ENCODE results near the gene SFMBT2. TPM values are rescaled to one million over a fixed set of nuclear protein-coding genes. Genes with fewer than 3 reads are reported as not detected.

The SFMBT2 gene
- 10 to 100 TPM; 20.4 to 24.8 TPM for total RNA-seq

DNA sequence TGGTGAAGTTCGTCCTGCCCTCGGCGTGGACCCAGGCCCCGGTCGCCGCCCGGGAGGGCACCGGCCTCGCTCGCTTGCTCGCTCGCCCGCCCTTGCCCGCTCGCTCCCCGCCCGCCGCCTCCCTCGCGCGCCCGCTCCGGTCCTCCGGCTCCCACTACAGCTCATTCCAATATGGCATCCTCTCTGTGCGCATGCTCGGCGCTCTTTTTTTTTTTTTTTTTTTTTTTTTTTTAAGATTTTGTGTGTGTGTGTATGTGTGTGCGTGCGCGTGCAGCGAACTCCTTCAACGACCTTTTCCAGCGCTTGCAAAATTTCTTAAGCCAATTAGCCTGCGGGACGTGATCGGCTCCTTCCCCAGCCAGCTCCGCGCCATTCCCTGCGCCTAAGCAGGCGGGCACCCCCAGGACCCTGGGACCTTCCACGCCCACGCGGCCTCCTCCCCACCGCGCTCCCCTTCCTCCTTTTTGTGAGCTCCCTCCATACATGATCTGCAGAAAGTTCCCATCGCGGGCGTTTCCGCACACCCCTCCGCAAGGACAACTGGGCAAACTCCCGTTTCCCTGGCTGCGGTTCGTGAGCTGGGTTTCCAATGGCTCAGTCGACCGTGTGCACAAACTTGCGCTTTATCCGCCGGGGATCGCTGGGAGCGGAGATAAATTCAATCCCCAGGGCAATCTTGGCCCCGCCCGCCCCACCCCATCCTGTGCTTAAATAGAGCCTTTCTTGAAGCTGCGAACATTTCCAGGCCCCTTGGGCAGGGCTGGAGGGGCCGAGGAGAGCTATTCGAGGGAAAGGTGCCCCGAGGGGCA is at the start of gene SFMBT2:
SFMBT2 (minus strand) TSS at position 173 of the 809 bp plus-strand sequence. CDS start 29,136 bp downstream, outside the sequence.
- Mint-ChIP-seq H3K4me3 (peak within 1 kb of the TSS; percentile 97), H3K9me3 (no peaks in the 10 kb centered on the region), H3K27me3 (peaks cover 3% of the 10 kb centered on the region), H3K36me3 (ENCODE audit: low read depth) (peaks cover 24% of the 10 kb centered on the region), H3K4me1 (peaks cover 16% of the 10 kb centered on the region), H3K27ac (peak within 1 kb of the TSS; percentile 92)
- ATAC-seq (replicated peaks), result peak; percentile 54

GRCh38 chr10:7460006-7460405 is 49.2 kb upstream of the SFMBT2 start:
- H3K4me3 Mint-ChIP-seq, result no peak overlapping the region
- H3K4me1 Mint-ChIP-seq, result no peaks in the 10 kb centered on the region
- ATAC-seq (replicated peaks), result no peak
- no peaks in the 10 kb centered on the region for H3K9me3 Mint-ChIP-seq
- H3K27me3 Mint-ChIP-seq, result no peaks in the 10 kb centered on the region
- H3K36me3 Mint-ChIP-seq (ENCODE audit: low read depth), result no peaks in the 10 kb centered on the region
- H3K27ac Mint-ChIP-seq, result no peak overlapping the region

GRCh38 chr10:7458556-7458955 is 47.7 kb upstream of the SFMBT2 start:
- no peaks in the 10 kb centered on the region for H3K27me3 Mint-ChIP-seq
- H3K9me3 Mint-ChIP-seq, result no peaks in the 10 kb centered on the region
- no peak overlapping the region for H3K4me3 Mint-ChIP-seq
- H3K36me3 Mint-ChIP-seq (ENCODE audit: low read depth), result no peaks in the 10 kb centered on the region
- no peak overlapping the region for H3K27ac Mint-ChIP-seq
- H3K4me1 Mint-ChIP-seq, result no peaks in the 10 kb centered on the region
- ATAC-seq (replicated peaks), result no peak

DNA sequence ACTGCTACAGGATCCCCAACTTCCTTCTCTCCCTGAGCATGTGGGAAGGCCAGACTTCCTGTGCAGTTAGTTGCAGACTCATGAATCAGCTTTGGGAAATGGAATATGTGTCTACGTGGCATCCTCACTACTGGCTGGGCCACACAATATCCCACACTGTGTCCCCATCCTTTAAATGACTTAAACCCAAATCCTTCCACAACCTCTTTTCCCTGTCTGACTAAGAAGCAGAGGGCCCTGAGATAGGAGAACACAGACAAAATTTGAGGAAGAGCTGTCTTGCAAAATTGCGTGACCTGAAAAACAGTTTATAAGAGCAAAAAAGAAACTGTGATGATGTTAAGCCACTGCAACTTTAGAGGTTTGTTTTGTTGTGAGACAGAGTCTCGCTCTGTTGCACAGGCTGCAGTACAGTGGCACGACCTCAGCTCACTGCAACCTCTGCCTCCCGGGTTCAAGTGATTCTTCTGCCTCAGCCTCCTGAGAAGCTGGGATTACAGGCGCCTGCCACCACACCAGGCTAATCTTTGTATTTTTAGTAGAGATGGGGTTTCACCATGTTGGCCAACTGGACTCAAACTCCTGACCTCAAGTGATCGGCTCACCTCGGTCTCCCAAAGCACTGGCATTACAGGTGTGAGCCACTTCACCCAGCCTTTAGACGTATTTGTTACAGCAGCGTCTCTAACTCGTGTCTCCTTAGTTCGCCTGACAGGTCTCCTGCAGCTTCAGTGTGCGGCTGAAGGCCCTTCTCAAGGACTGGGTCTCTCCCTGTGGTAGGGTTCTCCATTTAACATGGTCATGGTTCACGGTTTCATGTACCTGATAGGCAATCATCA is 46.9 kb upstream of the SFMBT2 start:
- no peak overlapping the region for H3K4me3 Mint-ChIP-seq
- H3K4me1 Mint-ChIP-seq, result no peaks in the 10 kb centered on the region
- no peaks in the 10 kb centered on the region for H3K9me3 Mint-ChIP-seq
- no peaks in the 10 kb centered on the region for H3K27me3 Mint-ChIP-seq
- H3K36me3 Mint-ChIP-seq (ENCODE audit: low read depth), result no peaks in the 10 kb centered on the region
- no peak for ATAC-seq (replicated peaks)
- no peak overlapping the region for H3K27ac Mint-ChIP-seq

DNA sequence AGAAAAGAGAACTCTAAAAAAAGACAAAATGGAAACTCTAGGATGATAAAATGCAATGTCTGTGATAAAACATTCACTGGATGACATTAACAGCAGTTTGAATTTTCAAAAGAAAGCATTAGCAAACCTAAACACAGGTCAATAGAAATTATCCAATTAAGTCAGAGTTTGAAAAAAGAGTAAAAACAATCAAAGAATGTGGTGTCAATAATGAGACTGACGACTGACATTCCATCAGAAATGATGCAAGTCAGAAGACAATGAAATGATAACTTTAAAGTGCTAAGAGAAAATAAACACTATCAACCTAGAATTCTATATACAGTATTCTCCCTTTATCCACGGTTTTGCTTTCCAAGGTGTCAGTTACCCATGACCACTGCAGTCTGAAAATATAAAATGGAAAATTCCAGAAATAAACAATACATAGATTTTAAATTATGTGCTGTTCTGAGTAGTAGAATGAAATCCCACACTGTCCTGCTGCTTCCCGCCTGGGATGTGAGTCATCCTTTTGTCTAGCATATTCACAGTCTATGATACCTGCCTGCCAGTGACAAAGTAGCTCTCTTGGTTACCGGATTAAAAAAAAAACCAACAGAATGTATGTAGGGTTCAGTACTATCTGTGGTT is 38.3 kb upstream of the SFMBT2 start:
- H3K36me3 Mint-ChIP-seq (ENCODE audit: low read depth), result no peaks in the 10 kb centered on the region
- no peak overlapping the region for H3K4me3 Mint-ChIP-seq
- peaks cover 6% of the 10 kb centered on the region for H3K9me3 Mint-ChIP-seq
- H3K27ac Mint-ChIP-seq, result no peak overlapping the region
- no peak for ATAC-seq (replicated peaks)
- H3K27me3 Mint-ChIP-seq, result no peaks in the 10 kb centered on the region
- no peaks in the 10 kb centered on the region for H3K4me1 Mint-ChIP-seq

- no peak for ATAC-seq (replicated peaks)
- Mint-ChIP-seq H3K27ac (no peak overlapping the region), H3K4me1 (no peaks in the 10 kb centered on the region), H3K36me3 (ENCODE audit: low read depth) (no peaks in the 10 kb centered on the region), H3K4me3 (no peak overlapping the region), H3K27me3 (no peaks in the 10 kb centered on the region), H3K9me3 (peaks cover 6% of the 10 kb centered on the region)
Observed at GRCh38 chr10:7445474-7446185, 34.8 kb upstream of the SFMBT2 start.

GRCh38 chr10:7444551-7445121 is 33.8 kb upstream of the SFMBT2 start:
- Mint-ChIP-seq H3K27me3 (no peaks in the 10 kb centered on the region), H3K4me3 (no peak overlapping the region), H3K4me1 (no peaks in the 10 kb centered on the region), H3K27ac (no peak overlapping the region), H3K36me3 (ENCODE audit: low read depth) (no peaks in the 10 kb centered on the region), H3K9me3 (peaks cover 3% of the 10 kb centered on the region)
- no peak for ATAC-seq (replicated peaks)

DNA sequence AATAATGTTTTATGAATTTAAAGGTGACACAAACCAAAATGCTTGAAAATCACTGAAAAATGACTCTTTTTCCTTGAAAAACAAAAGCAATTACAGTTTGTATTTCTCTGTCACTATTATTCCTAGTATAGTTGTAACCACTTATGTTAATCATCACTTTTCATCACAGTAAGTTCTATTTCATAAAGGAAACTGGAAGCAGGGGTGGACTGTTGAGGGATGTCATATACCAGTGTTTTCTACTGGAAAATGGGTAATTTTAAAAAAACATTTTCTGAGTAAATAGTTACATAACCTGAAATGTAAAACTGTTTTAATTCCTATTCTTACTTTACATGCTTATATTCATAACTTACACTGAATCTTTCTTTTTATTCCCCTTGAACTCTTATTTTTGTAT is 32.2 kb upstream of the SFMBT2 start:
- Mint-ChIP-seq H3K27me3 (no peaks in the 10 kb centered on the region), H3K4me1 (no peaks in the 10 kb centered on the region), H3K4me3 (no peak overlapping the region), H3K9me3 (no peaks in the 10 kb centered on the region), H3K36me3 (ENCODE audit: low read depth) (no peaks in the 10 kb centered on the region), H3K27ac (no peak overlapping the region)
- no peak for ATAC-seq (replicated peaks)

GRCh38 chr10:7441403-7442147 is 30.7 kb upstream of the SFMBT2 start:
- Mint-ChIP-seq H3K4me3 (no peak overlapping the region), H3K9me3 (no peaks in the 10 kb centered on the region), H3K27me3 (no peaks in the 10 kb centered on the region), H3K4me1 (no peaks in the 10 kb centered on the region), H3K36me3 (ENCODE audit: low read depth) (no peaks in the 10 kb centered on the region), H3K27ac (no peak overlapping the region)
- ATAC-seq (replicated peaks), result no peak

GRCh38 chr10:7439696-7440095 is 28.9 kb upstream of the SFMBT2 start:
- ATAC-seq (replicated peaks), result no peak
- no peak overlapping the region for H3K4me3 Mint-ChIP-seq

DNA sequence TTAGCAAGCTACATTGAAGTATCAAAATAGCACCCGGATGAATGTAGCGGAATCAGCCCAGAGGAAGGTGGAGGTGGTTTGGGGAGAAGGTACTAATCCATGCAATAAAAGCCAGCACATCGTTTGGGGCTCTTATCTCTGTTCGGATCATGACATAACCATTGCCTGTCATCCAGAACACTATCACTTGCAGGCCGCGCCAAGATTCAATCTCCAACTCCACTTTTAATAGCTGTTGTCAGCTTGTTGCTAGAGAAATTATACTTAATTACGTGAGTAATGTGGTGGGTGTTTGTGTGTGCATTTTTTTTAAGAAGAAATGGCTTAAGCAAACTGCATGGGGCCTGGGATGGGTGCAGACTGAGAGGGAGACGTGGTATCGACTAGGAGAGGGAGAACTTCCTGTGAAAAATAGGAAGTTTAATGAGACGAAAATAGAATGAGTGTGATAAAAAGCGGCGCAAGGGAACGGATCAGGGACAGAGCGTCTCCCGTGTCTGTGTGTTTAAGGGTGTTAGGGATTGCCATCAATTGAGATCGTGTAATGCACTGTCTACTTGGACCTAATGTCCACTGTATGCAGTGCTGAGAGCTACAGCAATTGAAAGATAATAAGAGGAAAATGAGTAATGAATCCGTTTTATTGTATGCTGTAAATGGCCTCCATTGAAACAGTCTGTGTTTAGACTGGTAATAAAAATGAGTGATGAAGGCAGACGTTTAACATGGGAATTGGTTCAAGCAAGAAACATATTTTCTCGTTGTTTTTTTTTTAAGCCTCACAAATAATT is 27.6 kb upstream of the SFMBT2 start:
- Mint-ChIP-seq H3K27me3 (no peaks in the 10 kb centered on the region), H3K27ac (no peak overlapping the region), H3K4me3 (no peak overlapping the region), H3K36me3 (ENCODE audit: low read depth) (no peaks in the 10 kb centered on the region), H3K4me1 (no peaks in the 10 kb centered on the region), H3K9me3 (no peaks in the 10 kb centered on the region)
- ATAC-seq (replicated peaks), result no peak

More at GRCh38 chr10:7439696-7440095, 28.9 kb upstream of the SFMBT2 start:
- H3K4me1 Mint-ChIP-seq, result no peaks in the 10 kb centered on the region
- no peaks in the 10 kb centered on the region for H3K27me3 Mint-ChIP-seq
- no peaks in the 10 kb centered on the region for H3K36me3 Mint-ChIP-seq (ENCODE audit: low read depth)
- H3K9me3 Mint-ChIP-seq, result no peaks in the 10 kb centered on the region
- H3K27ac Mint-ChIP-seq, result no peak overlapping the region

DNA sequence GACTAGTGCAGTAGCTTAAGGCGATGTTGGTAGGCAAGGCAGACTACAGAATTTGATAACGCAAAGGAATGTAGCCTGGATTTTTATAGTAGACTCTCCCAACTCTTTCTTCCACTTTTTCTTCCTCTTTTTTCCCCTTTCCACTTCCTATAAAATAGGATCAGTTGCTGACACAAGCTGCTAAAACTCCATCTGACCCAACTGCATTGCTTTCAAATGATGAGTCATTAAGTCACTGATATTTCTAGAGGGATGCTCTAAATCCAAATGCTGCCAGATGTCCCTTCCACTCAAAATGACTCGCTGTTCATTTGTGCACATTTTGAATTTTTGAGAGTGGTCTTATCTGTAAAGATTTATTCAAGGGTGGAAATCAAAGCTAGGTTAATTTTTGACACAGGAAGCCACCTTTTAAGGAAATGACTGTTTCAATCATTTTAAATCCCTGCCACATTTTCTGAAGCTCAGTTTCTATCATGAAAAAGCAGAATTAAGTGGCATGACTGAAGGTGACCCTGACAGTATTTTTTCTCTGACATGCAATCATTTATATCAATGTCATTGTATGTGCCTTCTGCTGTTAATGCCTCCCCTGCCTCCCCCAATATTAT is 25.8 kb upstream of the SFMBT2 start:
- H3K4me1 Mint-ChIP-seq, result no peaks in the 10 kb centered on the region
- ATAC-seq (replicated peaks), result no peak
- H3K9me3 Mint-ChIP-seq, result no peaks in the 10 kb centered on the region
- no peaks in the 10 kb centered on the region for H3K27me3 Mint-ChIP-seq
- no peak overlapping the region for H3K27ac Mint-ChIP-seq
- H3K4me3 Mint-ChIP-seq, result no peak overlapping the region
- no peaks in the 10 kb centered on the region for H3K36me3 Mint-ChIP-seq (ENCODE audit: low read depth)

Measured in activated T-helper 17 cell treated with anti-CD3 and anti-CD28 coated beads, Interleukin-2, amount 50 U/mL, for 72 hours (primary cell).